NCI-H2171 (cell line): Measurements from ENCODE around the gene ERO1B.
"Not testable (repeated sequence)": the region's sequence is repeated elsewhere in the genome, so short reads cannot be mapped to it uniquely, and the experiment has no call there.

Source experiments
- DNase-seq: peaks from one replicate; lab custom pipeline; 2025; lab: John Stamatoyannopoulos, UW

The ERO1B gene

GRCh38 chr1:236188084-236188483 is 93.7 kb downstream of the ERO1B start:
- DNase-seq = not testable (repeated sequence)

GRCh38 chr1:236186471-236186870 is 95.3 kb downstream of the ERO1B start:
- not testable (repeated sequence) for DNase-seq

- no peak for DNase-seq
Measured at GRCh38 chr1:236185687-236186086, 96.1 kb downstream of the ERO1B start.

GRCh38 chr1:236181059-236181458 is 100.7 kb downstream of the ERO1B start:
- DNase-seq = no peak

- no peak for DNase-seq
Measured at GRCh38 chr1:236179634-236180033, 102.1 kb downstream of the ERO1B start.

- DNase-seq = no peak
Measured at GRCh38 chr1:236176337-236177336, 105.1 kb downstream of the ERO1B start.

- no peak for DNase-seq
Measured at GRCh38 chr1:236175642-236176336, 106.0 kb downstream of the ERO1B start.

- DNase-seq = no peak
Measured at GRCh38 chr1:236173174-236173767, 108.5 kb downstream of the ERO1B start.

- no peak for DNase-seq
Measured at GRCh38 chr1:236172041-236172579, 109.6 kb downstream of the ERO1B start.

GRCh38 chr1:236168716-236169429 is 112.9 kb downstream of the ERO1B start:
- no peak for DNase-seq

- DNase-seq = no peak
Measured at GRCh38 chr1:236167578-236167977, 114.2 kb downstream of the ERO1B start.

- no peak for DNase-seq
Measured at GRCh38 chr1:236167154-236167553, 114.6 kb downstream of the ERO1B start.

GRCh38 chr1:236166041-236166440 is 115.7 kb downstream of the ERO1B start:
- no peak for DNase-seq
